HG02623 (cell line): ENCODE results near the gene FSTL4.
"Not testable (repeated sequence)": the region's sequence is repeated elsewhere in the genome, so short reads cannot be mapped to it uniquely, and the experiment has no call there.

ENCODE experiments used
- ATAC-seq: cut with Tn5 transposase; IDR thresholded peaks from one replicate; pipeline ENCODE4 v1.9.1; 2021; ENCODE audit warnings: moderate library complexity; ENCODE audit not compliant: unreplicated experiment

The FSTL4 gene

GRCh38 chr5:133234911-133235310 lies 377.4 kb downstream of the FSTL4 start:
- ATAC-seq, result no peak

- no peak for ATAC-seq
These were observed 378.1 kb downstream of the FSTL4 start for GRCh38 chr5:133234273-133234672.

- ATAC-seq, result no peak
These were observed 378.7 kb downstream of the FSTL4 start for GRCh38 chr5:133233616-133234015.

DNA sequence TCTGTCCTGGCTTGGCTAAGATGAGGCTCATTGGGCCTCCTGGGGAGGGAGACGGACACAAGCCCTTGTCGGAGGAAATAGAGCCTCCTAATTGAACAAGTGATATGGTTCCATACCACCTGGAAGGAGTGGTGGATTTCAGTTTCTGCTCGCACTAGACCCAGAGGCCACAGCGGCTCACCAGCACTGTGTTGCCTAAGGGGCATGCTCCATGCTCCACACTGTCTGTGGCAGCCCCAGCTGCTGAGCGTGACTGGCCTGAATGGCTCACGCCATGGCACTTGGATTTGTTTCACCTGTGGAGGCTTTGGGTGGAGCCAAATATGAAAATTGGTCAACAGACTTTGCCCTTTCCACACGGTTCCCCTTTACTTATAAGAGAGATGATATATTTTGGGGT lies 379.4 kb downstream of the FSTL4 start:
- no peak for ATAC-seq

GRCh38 chr5:133232435-133232834 lies 379.9 kb downstream of the FSTL4 start:
- no peak for ATAC-seq

- no peak for ATAC-seq
These were observed 380.3 kb downstream of the FSTL4 start for GRCh38 chr5:133232011-133232410.

- ATAC-seq, result no peak
These were observed 381.3 kb downstream of the FSTL4 start for GRCh38 chr5:133230823-133231578.

- no peak for ATAC-seq
These were observed 382.2 kb downstream of the FSTL4 start for GRCh38 chr5:133229931-133230664.

DNA sequence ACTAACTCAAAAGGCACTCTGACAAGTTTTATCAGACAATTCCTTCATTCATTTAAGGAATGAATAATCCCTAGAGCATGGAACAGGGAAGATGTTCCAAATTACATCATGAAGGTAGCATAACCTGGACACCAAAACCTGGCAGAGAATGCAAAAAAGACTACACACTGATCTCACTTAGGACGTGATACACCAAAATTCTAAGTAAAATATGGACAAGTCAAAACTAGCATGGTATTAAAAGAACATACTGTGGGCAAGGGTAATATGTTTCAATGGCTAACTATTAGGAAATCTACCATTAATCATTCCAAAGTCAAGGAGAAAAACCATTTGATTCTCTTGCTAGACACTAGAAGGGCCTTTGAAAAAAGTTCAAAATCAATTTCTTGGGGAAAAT lies 384.0 kb downstream of the FSTL4 start:
- no peak for ATAC-seq

GRCh38 chr5:133227897-133228296 lies 384.4 kb downstream of the FSTL4 start:
- no peak for ATAC-seq

DNA sequence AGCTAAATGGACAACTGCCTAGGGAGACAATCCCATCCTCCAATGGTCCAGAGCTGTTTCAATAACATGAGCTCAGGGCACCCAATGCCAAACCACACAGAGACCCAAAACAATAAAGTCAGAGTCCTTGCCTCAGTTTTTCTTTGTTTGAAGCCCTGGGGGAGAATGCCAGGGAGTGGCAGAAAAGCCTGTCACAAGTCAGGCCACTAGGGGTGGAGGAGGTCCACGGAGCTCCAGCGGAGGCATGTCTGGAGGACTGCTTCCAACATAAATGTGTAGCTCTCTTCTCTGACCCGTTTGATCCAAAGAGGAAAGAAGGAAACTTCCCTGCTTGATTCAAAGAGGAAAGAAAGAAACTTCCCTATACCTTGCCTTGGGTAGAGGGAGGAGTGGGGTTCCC lies 385.3 kb downstream of the FSTL4 start:
- ATAC-seq, result no peak

DNA sequence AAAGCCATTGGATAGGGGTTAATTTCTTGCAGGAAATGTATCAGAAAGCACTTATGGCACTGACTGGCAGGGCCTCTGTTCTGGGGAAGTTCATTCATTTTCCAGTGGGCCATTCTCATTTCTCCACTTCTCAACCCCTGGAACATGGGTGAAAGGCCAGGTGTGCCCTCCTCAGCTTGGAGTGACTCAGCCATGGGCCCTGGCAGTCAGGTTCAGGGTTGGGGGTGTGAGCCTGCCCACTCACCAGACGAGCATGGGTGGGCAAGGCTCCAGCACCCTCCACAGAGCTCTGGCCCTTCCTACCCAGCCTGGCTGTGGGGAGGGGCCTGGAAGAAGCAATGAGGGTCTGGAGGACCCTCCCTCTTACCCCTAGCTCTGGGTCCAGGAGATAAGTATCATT lies 386.2 kb downstream of the FSTL4 start:
- ATAC-seq, result no peak

DNA sequence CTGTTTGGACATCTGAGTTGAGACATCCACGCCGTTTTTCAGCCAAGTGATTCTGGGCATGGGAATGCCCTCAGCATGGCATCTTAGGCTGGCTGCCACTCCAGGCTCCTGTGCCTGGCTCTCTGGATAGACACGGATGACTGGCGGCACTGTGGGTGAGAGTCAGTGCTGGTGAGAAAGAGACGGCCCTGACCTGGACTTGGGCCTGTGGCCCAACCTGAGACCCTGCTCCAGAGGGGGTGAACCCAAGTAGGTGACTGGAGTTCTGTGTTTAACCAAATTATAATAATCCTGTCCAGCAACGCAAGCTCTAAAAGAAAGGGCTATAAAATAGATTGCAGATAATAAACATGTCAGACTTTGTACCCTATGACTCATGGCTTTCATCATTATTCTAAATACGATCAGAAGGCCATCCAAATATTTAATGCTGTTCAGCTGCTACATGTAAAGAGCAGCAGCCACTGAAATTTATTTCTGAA lies 386.6 kb downstream of the FSTL4 start:
- no peak for ATAC-seq

DNA sequence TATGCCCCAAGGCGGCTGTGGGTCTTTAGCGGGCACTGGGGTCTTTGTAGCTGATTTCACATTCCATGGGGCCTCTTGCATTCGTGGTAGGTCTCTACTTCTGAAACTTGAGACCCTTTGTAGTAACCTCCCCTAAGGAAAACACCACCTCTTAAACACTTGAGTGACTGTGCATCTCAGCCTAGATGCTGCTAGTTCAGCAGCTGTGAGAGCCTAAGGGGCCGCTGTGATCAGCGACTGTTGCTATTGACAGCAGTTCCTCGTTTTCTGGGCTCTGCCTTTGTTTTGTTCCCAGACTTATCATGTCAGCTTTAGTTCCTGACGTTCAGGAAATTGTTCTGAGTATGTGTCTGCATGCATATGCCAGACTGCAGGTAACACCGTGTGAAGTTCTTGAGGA lies 389.4 kb downstream of the FSTL4 start:
- no peak for ATAC-seq

- ATAC-seq, result no peak
These were observed 389.8 kb downstream of the FSTL4 start for GRCh38 chr5:133222521-133222920.

- ATAC-seq, result no peak
These were observed 390.3 kb downstream of the FSTL4 start for GRCh38 chr5:133222040-133222439.

DNA sequence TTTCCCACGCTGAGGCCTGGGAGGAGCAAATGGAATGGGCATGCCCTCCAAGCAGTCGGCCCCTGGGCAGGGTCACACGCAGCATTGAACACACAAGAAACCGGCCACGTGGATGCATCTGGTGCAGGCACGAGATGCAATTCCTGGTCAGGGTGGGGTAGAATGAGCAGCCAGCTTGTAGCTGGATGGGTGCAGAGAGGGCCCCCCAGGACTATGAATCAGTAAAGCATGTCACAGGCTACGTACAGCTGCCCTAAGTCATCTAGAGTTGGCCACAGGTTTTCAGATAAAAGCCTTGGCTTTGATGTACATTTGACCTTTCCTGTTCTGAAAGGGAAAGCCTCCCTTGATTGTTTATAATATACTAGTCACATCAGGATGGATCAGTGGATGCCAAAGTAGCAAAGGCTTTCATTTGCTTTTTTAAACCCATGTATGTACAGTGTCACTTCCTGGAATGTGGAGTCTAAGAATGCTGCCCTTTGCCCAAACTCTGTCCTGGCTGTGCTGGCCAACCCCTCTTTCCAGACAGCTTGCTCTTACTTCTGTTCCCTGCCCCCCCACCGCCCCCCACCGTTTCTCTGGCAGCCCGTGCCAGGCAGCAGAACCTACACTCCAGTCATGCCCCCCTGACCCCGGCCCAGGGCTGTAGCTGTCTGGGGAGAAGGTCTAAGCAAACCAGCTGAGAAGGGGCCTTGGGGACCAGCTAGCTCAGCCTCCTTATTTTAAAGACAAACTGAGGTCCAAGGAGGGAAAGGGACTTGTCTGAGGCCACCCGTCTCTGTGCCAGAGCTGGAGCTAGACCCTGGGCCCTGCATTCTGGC lies 391.3 kb downstream of the FSTL4 start:
- ATAC-seq, result no peak

- no peak for ATAC-seq
These were observed 393.0 kb downstream of the FSTL4 start for GRCh38 chr5:133219296-133219695.

GRCh38 chr5:133216138-133216537 lies 396.2 kb downstream of the FSTL4 start:
- ATAC-seq, result not testable (repeated sequence)

DNA sequence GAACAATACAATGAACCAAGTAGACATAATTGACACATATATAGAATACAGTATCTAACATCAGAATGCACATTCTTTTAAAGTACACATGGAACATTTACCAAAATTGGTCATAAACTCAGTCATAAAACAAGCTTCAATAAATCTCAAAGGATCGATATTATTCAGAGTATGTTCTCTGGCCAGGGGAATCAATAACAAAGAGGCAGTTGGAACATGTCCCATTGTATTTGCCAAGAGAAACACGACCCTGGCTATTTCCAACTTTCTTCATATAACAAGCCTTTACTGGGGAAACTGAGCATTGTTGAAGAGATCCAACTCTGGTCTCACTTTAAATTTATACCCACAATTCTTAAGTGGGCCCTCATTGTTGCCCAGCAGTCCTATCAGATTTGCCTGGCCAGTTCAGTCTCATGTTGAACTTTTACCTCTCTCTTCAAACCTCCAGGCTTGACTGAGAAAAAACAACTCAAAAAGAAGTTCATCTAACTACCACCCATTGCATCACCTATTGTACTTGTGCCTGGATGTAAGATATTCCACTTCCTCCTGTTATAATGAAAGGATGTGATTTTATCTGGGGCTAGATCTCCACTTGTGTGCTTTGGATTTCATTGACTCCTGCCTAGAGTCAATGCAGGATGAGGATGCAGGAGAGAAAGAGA lies 398.1 kb downstream of the FSTL4 start:
- no peak for ATAC-seq

DNA sequence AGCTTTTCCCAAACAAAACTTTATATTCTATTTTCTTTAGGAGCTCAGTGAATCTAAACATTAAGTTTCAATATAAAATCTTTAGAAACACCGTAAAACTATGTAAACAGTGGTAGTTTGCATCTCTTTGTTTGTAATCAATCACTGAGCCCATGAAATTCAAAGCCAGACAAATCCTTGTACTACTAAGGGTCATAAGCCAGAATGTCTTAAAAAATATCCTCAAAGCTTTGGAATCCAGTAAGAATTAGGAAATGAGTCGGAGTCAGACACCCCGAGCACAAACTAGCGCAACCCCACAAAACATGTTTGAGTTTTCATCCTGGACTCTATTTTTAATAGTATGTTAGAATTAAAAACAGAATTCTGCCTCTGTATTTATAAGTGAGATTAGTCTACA lies 406.7 kb downstream of the FSTL4 start:
- ATAC-seq, result no peak
